GM10248 (cell line): ENCODE data around the gene SLC38A1.
"Not testable (repeated sequence)": the region's sequence is repeated elsewhere in the genome, so short reads cannot be mapped to it uniquely, and the experiment has no call there.

Experiments
- CTCF ChIA-PET: fragments of 300-600 bp; sonication (Branson Sonifier 250); formaldehyde crosslinking; extraction: SDS; loops from one replicate; lab custom pipeline; 2021; ENCODE audit warnings: antibody characterized with exemption; lab: Yijun Ruan, JAX
- POLR2A ChIA-PET: fragments of 350-650 bp; sonication (Branson Sonifier 250); formaldehyde crosslinking; extraction: SDS; loops from one replicate; lab custom pipeline; 2020; ENCODE audit warnings: antibody characterized with exemption; lab: Yijun Ruan, JAX
- DNase-seq: peaks from one replicate; pipeline ENCODE4 v3.0.0; 2012; ENCODE audit errors: extremely low spot score
- CTCF ChIP-seq: IDR thresholded peaks from 2 replicates; pipeline ENCODE4 v1.5.1; 2012; ENCODE audit warnings: mild to moderate bottlenecking, low read depth; ENCODE audit errors: extremely low read depth, missing control alignments, control extremely low read depth

SLC38A1 gene

GRCh38 chr12:46253544-46254162 lies 15.2 kb downstream of the SLC38A1 start:
- no peak for TF ChIP-seq CTCF
- ChIA-PET CTCF (interaction anchor here (1.0 to 2.5 kb wide), 3 partner anchors 13 to 36 kb away, joined by 3 to 7 read pairs (median 4); partner anchors contain the start of gene SLC38A1), POLR2A (no interaction called here)
- no peak for DNase-seq

GRCh38 chr12:46251994-46252393 lies 16.8 kb downstream of the SLC38A1 start:
- POLR2A ChIA-PET, CTCF ChIA-PET: not testable (repeated sequence)

GRCh38 chr12:46249960-46250359 lies 18.9 kb downstream of the SLC38A1 start:
- DNase-seq, POLR2A ChIA-PET, CTCF ChIA-PET: not testable (repeated sequence)

More at GRCh38 chr12:46251994-46252393, 16.8 kb downstream of the SLC38A1 start:
- DNase-seq, result not testable (repeated sequence)

DNA sequence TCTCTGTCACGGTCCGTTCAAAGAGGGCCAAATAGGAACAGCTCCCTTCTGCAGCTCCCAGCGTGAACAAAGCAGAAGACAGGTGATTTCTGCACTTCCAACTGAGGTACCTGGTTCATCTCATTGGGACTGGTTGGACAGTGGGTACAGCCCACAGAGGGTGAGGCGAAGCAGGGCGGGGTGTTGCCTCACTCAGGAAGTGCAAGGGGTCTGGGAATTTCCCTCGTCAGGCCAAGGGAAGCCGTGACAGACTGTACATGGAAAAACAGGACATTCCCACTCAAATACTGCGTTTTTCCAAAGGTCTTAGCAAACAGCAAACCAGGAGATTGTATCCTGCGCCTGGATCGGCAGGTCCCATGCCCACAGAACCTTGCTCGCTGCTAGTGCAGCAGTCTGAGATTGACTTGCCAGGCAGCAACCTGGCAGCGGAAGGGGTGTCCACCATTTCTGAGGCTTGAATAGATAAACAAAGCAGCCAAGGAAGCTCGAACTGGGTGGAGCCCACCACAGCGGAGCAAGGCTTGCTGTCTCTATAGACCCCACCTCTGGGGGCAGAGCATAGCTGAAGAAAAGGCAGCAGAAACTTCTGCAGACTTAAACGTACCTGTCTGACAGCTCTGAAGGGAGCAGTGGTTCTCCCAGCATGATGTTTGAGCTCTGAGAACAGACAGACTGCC lies 22.7 kb downstream of the SLC38A1 start:
- ChIA-PET CTCF (interaction anchor here (1.2 to 2.8 kb wide), 3 partner anchors 9 to 17 kb away, joined by 3 to 10 read pairs (median 4); no protein-coding TSS in a partner anchor), POLR2A (no interaction called here)
- no peak for TF ChIP-seq CTCF
- DNase-seq, result no peak

DNA sequence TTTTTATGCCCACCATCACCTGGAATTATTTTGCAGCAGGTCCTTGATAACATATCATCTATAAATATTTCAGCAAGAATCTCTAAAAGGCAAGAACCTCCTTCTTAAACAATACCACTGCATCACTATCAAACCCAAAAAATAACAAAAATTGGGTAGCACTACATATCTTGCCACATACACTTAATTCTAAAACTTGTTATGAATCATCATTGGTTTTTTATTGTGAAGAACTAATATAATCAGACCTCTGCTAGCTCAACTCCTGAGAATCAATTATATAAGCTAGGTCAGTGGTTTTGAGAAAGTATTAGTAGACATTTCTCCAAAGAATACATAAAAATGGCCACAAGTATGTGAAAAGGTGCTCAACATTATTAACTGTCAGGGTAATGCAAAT lies 23.8 kb downstream of the SLC38A1 start:
- ChIA-PET CTCF (interaction anchor here (1.0 to 2.8 kb wide), 3 partner anchors 11 to 18 kb away, joined by 3 to 10 read pairs (median 4); no protein-coding TSS in a partner anchor), POLR2A (no interaction called here)
- TF ChIP-seq CTCF, result no peak
- DNase-seq, result no peak

GRCh38 chr12:46244273-46244915 lies 24.4 kb downstream of the SLC38A1 start:
- DNase-seq, result no peak
- POLR2A ChIA-PET, result no interaction called here
- CTCF ChIA-PET, result interaction anchor here (1.0 kb wide), 1 partner anchor 12 kb away, joined by 3 read pairs; no protein-coding TSS in a partner anchor
- TF ChIP-seq CTCF, result no peak

DNA sequence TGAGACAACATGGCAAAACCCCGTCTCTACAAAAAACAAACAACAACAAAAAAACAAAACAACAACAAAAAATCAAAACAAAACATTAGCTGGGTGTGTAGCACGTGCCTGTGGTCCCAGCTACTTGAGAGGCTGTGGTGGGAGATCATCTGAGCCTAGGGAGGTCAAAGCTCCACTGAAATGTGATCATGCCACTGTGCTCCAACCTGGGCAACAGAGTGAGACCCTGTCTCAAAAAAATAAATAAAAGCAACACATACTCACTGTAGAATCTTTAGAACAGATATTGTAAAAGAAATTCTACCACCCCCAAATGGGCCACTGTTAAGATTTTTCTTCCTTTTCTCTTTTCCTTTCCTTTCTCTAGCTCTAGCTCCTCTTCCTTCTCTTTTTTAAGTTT lies 26.3 kb downstream of the SLC38A1 start:
- no peak for TF ChIP-seq CTCF
- DNase-seq, result no peak
- CTCF ChIA-PET, result interaction anchor here (1.3 kb wide), 1 partner anchor 9 kb away, joined by 6 read pairs; no protein-coding TSS in a partner anchor
- POLR2A ChIA-PET, result no interaction called here
